ENCODE measurements around the gene IRF2BP2. TPM values are rescaled to one million over a fixed set of nuclear protein-coding genes. Genes with fewer than 3 reads are reported as not detected.
A peak's percentile ranks its signal among the peaks of the same experiment; 100 is the strongest.

Gene IRF2BP2
- total RNA-seq (2014; rRNA removed; shearing (Covaris generic); ENCODE audit: low replicate concordance) = 52.8 and 67.4 TPM in 2 replicates

- peak; percentile 86 for DNase-seq
- Histone ChIP-seq H3K27me3 (no peaks in the 10 kb centered on the region), H3K36me3 (peaks cover 34% of the 10 kb centered on the region), H3K4me3 (peak within 1 kb of the TSS; percentile 74), H3K9me3 (no peaks in the 10 kb centered on the region)
Observed at GRCh38 chr1:234610061-234610665, at the start of gene IRF2BP2. Gene IRF2BP2, minus strand, starts transcription at chr1:234610178. Its CDS starts 684 bp downstream, at chr1:234609494.

DNA sequence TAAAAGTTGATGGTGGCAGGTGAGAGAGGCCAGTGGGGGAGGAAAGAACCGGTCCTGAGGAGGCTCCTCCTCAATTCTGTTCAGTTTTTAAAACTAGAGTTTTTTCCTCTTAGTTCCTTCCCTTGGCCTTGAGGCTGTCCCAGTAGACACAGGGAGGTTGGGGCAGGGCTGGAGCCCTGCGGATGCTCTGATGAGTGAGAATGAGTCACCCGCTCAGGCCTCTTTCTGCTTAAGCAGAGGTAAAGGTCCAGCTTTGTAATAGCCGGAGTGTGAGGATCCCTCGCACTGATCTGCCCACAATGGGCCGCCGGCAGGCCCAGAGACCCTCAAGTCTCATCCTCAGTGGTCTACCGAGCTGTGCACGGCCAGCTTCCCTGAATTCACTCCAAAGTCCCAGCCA, 49.6 kb upstream of the IRF2BP2 start:
- no peak overlapping the region for H3K4me3 ChIP-seq
- H3K9me3 ChIP-seq = no peaks in the 10 kb centered on the region
- no peaks in the 10 kb centered on the region for H3K36me3 ChIP-seq
- no peaks in the 10 kb centered on the region for H3K27me3 ChIP-seq
- peak; percentile 90 for DNase-seq

DNA sequence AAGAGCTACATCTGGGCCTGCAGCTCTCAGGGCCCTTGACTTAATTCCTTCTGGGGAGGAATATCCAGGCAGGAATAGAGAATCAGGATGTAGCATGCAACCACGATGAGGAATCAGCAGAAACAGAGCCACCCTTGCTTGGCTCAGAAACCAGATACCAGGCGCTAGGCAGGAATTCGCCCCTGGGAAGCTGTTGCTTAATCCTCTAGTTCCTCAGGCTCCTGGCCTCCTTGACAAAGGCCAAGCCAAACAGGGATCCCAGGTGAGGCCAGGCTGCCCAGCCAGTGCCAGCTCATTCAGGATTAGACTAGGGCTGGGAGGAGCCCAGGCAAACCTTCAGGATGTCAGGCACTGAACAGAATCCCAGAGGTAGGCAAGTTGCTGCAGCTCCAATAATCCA, 48.2 kb upstream of the IRF2BP2 start:
- Histone ChIP-seq H3K36me3 (no peaks in the 10 kb centered on the region), H3K9me3 (no peaks in the 10 kb centered on the region), H3K4me3 (no peak overlapping the region), H3K27me3 (no peaks in the 10 kb centered on the region)
- peak; percentile 89 for DNase-seq

DNA sequence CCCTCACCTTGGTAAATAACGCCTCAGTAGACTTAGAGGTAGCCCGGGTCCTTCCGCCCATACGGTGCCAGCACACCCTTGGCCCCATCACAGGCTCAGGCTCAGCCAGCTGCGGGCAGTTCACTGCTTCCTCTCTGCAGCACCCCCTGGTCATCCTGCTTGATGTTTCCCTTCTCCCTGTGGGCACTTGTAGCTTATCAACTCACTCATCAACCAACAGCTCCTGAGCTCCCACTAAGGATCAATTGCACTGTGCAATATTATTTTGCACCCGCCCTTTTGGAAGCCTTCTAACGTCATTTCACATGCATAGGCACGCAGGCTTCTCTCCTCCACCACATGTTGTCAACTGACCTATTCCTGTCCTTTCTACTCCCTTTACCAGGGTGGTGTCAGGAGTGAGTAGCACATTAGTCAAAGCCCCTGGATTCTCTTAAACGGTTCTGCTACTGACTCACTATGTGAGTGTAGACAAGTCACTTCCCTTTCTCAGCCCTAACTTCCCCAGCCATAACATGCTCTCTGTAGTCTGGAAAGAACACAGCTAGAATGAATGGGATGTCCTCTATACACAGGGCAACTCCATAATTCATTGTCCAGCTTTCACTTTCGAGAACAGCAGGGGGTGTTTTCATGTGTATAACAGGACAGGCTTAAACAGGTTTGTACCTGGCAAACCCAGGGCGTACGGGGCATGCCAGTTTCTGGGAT, 47.1 kb upstream of the IRF2BP2 start:
- Histone ChIP-seq H3K4me3 (no peak overlapping the region), H3K27me3 (no peaks in the 10 kb centered on the region), H3K9me3 (no peaks in the 10 kb centered on the region), H3K36me3 (no peaks in the 10 kb centered on the region)
- peak; percentile 90 for DNase-seq

GRCh38 chr1:234656070-234656895, 46.3 kb upstream of the IRF2BP2 start:
- Histone ChIP-seq H3K4me3 (no peak overlapping the region), H3K9me3 (no peaks in the 10 kb centered on the region), H3K36me3 (no peaks in the 10 kb centered on the region), H3K27me3 (no peaks in the 10 kb centered on the region)
- no peak for DNase-seq

DNA sequence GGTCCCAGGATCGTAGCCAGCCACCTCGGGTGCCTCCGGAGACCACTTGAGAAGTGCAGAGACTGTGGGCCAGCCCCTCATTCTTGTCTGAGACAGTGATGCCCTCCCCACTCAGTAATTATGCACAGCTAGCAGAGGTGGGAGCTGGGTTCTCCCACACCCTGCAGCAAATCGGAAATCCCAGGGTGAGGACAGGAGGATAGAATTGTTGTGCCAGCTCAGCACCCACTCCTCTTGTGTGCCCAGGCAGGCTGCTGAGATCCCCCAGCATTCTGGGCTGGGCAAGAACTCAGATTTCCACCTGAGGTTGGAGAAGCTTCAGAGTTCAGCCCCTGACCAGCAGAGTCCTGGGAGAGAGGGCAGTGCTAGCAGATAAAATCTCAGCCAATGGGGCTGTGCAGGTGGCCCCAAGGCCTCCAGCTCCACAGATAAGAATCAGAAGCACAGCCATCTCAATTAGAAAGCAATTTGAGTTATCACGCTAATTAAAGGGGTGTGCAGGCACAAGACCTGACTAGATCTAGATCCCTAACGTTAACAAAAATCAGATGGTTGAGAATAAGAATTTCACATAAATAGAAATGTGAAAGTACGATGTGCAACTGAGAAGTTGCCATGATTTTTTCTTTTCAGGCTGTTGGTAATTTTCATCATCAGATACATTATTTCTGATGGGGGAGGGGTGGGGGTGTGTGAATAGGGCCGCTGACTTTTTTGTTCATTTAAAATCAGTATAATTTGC, 45.5 kb upstream of the IRF2BP2 start:
- Histone ChIP-seq H3K27me3 (no peaks in the 10 kb centered on the region), H3K4me3 (no peak overlapping the region)

DNA sequence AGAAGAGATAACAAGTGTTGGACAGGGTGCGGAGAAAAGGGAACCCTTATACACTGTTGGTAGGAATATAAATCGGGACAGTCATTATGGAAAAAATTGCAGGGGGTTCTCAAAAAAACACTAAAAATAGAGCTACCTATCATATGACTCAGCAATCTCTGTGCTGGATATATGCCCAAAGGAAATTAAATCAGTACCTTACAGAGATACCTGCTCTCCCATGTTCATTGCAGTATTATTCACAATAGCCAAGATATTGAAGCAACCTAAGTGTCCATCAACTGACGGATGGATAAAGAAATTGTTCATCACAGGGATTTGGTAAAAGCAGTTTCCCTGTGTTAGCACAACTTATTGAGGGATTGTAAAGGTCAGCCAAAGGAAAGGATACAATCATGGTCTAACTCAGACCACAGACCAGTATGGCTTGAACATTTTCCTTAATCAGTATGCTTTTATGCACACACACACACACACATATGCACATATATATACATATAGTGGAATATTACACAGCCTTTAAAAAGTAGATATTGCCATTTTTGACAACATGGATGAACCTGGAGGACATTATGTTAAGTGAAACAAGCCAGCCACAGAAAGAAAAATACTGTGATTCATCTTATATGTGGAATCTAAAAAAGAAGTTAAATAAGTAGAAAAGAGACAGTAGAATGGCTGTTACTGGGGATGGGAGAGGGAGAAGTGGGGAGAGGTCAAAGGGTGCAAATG, 44.2 kb upstream of the IRF2BP2 start:
- Histone ChIP-seq H3K27me3 (no peaks in the 10 kb centered on the region), H3K36me3 (no peaks in the 10 kb centered on the region), H3K9me3 (peaks cover under 1% of the 10 kb centered on the region; the same call in 1 of the 2 replicates), H3K4me3 (no peak overlapping the region)
- no peak for DNase-seq

More for the DNA sequence above, 45.5 kb upstream of the IRF2BP2 start:
- H3K9me3 ChIP-seq = no peaks in the 10 kb centered on the region
- no peaks in the 10 kb centered on the region for H3K36me3 ChIP-seq
- no peak for DNase-seq

DNA sequence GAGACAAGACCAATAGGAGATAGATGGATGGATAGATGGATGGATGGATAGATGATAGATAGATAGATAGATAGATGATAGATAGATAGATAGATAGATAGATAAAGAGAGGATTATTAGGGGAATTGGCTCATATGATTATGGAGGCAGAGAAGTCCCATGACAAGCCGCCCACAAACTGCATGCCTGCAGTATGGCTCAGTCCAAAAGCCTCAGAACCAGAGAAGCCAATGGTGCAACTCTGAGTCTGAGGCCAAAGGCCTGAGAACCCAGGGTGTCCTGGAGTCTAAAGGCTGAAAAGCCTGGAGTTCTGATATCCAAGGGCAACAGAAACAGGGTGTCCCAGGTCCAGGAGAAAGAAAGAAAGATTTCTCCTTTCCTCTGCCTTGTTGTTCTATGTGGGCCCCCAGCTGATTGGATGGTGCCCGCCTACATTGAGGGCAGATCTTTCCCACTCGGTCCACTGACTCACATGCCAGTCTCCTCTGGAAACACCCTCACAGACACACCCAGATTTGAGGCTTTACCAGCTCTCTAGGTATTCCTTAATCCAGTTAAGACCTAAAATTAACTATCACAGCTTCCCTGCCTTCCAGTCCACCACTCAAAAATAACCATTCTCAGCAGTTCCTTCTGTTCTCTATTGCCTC, 39.6 kb upstream of the IRF2BP2 start:
- no peaks in the 10 kb centered on the region for H3K27me3 ChIP-seq
- no peaks in the 10 kb centered on the region for H3K36me3 ChIP-seq
- H3K9me3 ChIP-seq = peaks cover 11% of the 10 kb centered on the region
- H3K4me3 ChIP-seq = no peak overlapping the region
- DNase-seq = no peak

DNA sequence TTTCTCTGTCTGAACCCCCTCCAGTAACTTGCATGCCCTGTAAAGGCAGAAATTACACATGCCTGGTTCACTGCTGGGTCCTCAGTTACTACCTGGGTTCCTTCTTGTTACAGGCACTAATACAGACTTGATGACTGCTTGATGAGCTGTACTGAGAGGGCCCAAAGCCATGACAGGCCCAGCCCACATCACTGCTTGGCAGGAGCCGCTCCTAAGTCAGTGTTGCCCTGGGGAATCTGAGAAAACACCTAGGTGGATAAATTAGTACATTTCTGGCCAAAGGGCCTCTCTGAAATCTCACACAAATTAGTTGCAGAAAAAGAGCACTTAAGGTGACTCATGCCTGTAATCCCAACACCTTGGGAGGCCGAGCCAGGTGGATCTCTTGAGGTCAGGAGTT, 37.8 kb upstream of the IRF2BP2 start:
- DNase-seq = peak; percentile 69
- Histone ChIP-seq H3K4me3 (no peak overlapping the region), H3K27me3 (no peaks in the 10 kb centered on the region), H3K9me3 (peaks cover 11% of the 10 kb centered on the region), H3K36me3 (no peaks in the 10 kb centered on the region)

- no peaks in the 10 kb centered on the region for H3K36me3 ChIP-seq
- H3K4me3 ChIP-seq = no peak overlapping the region
- H3K27me3 ChIP-seq = no peaks in the 10 kb centered on the region
- H3K9me3 ChIP-seq = peaks cover 13% of the 10 kb centered on the region
- no peak for DNase-seq
Observed at GRCh38 chr1:234647245-234647644, 37.3 kb upstream of the IRF2BP2 start.

DNA sequence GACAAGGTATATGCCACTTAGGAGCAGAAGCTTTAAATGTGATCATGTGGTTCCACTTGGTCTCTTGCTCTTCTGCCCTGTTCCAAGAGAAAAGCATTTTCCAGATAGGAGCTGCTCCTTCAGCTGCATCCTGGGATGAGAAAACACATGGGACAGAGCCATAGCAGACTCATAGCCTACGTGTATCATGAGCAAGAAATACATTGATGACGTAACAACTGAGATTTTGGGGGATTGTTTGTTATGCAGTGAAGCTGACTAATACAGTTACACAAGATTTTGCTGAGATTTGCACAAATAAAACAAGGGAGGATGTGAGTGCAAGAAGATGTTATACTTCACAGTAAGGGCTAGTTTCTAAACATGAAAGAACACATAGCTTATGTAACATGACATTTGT, 36.0 kb upstream of the IRF2BP2 start:
- H3K4me3 ChIP-seq = no peak overlapping the region
- no peak for DNase-seq
- H3K9me3 ChIP-seq = peaks cover 13% of the 10 kb centered on the region
- no peaks in the 10 kb centered on the region for H3K36me3 ChIP-seq
- no peaks in the 10 kb centered on the region for H3K27me3 ChIP-seq

DNA sequence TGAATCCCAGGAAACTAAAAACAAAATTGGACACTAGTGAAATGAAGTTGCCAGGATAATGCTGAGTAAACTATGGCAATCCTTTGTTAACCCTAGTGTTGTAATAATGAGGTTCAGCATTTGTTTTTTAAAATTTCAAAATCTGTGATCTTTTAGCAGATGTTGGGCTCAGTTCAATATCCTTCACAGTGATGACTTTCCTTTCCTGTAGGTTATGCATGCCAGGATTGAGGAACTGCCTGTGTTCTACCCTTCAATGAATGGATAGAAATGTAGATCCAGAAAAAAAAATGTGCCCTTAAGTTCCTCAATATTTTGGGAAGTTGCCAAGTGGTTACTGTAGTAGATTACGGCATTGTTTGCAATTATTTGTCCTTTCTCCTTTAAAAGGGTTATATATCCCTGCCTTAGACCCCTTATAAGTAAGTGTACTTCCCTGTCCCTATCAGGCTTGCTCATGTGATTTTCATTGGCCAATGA, 35.5 kb upstream of the IRF2BP2 start:
- H3K27me3 ChIP-seq = no peaks in the 10 kb centered on the region
- no peaks in the 10 kb centered on the region for H3K36me3 ChIP-seq
- H3K9me3 ChIP-seq = peaks cover 13% of the 10 kb centered on the region
- no peak for DNase-seq
- no peak overlapping the region for H3K4me3 ChIP-seq

GRCh38 chr1:234644928-234645327, 35.0 kb upstream of the IRF2BP2 start:
- no peak for DNase-seq
- Histone ChIP-seq H3K27me3 (no peaks in the 10 kb centered on the region), H3K4me3 (no peak overlapping the region), H3K9me3 (peaks cover 13% of the 10 kb centered on the region), H3K36me3 (no peaks in the 10 kb centered on the region)

- H3K36me3 ChIP-seq = no peaks in the 10 kb centered on the region
- DNase-seq = no peak
- peaks cover 9% of the 10 kb centered on the region for H3K9me3 ChIP-seq
Observed at GRCh38 chr1:234643850-234644134, 33.8 kb upstream of the IRF2BP2 start.

DNA sequence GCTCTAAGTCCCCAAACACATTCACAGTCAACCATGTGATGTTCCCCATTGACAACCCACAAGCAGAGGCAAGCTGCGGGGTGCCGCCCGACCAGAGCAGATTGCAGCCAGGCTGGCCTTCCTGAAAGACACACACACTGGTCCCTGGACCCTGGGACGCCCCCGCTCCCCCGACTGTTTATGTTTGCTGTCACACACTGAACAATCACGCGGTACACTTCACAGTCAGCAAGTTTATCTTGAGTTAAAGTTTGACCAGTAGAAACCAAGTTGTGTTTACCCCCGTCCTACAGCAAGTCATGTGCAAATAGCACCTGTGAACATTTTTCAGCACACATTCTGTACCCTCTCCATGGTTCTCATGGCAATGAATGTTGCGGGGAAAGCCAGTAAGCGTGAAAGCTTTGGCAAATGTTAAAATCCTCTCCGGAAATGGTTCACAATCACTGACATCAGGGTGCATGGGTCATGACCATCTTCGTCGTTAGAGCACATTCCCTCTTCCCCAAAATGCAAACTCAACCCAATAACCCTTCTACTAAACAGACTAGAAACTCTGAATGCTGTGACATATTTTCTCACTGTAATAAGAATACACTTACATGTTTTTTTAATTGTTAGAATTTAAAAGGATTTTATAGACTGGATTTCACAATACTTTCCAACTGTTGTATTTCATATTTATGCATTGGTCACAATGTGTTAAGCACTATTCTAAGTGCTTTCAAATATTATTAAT, 33.3 kb upstream of the IRF2BP2 start:
- no peaks in the 10 kb centered on the region for H3K27me3 ChIP-seq
- peaks cover 9% of the 10 kb centered on the region for H3K9me3 ChIP-seq
- H3K36me3 ChIP-seq = no peaks in the 10 kb centered on the region
- no peak for DNase-seq
- no peak overlapping the region for H3K4me3 ChIP-seq

More at GRCh38 chr1:234643850-234644134, 33.8 kb upstream of the IRF2BP2 start:
- Histone ChIP-seq H3K27me3 (no peaks in the 10 kb centered on the region), H3K4me3 (no peak overlapping the region)

Data from MG63 (cell line).